HG02884 (cell line): ENCODE measurements around the gene PLRG1.
"Not testable (repeated sequence)": the region's sequence is repeated elsewhere in the genome, so short reads cannot be mapped to it uniquely, and the experiment has no call there.

Experiments used
- ATAC-seq: cut with Tn5 transposase; IDR thresholded peaks from one replicate; pipeline ENCODE4 v1.9.1; 2021; ENCODE audit warnings: mild to moderate bottlenecking, moderate library complexity; ENCODE audit not compliant: unreplicated experiment

PLRG1 gene

DNA sequence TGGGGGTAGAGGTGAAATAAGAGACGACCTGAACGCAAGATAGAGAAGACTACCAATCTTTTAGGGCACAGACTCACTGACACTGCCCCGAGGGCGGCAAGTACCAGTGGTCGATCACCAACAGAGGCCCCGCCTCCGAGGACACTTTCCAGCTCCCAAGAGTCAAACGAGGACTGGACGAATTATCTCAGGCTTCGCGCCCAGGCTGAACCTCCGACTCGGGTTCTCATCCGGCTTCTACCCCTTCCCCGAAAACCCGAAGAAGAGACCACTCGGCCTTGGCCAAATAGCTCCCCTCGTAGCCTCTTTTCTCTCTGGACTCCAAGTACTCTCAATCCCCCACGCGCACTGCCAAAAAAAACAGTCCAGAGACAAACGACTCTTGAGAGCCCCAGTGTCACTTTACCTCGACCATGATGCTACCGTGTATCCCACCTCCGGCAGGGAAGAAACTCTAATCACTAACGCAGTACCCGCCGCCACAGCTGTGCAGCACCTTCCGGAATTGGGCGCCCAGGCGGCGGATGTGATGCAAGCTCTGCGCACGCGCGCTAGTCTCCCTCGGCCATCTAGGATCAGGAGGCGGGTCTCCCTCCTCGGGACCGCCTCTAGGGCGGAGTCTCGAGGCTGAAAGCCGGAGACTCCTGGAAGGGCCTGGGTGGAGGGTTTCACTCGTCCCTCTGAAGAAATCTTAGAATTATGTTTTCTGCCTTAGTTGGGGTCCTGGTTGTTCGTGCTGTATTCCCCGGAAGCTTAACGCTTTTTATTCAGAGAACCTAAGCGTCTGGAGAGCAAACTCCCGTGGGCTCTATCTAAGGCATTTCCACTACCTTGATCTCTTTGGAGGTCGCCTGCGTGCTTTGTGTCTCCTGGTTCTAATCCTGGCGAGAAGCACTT is at the start of gene PLRG1:
TSS of gene PLRG1 (minus strand) at position 507 of the 897 bp plus-strand sequence. CDS start at position 415, 92 bp downstream.
- peak; percentile 97 for ATAC-seq

DNA sequence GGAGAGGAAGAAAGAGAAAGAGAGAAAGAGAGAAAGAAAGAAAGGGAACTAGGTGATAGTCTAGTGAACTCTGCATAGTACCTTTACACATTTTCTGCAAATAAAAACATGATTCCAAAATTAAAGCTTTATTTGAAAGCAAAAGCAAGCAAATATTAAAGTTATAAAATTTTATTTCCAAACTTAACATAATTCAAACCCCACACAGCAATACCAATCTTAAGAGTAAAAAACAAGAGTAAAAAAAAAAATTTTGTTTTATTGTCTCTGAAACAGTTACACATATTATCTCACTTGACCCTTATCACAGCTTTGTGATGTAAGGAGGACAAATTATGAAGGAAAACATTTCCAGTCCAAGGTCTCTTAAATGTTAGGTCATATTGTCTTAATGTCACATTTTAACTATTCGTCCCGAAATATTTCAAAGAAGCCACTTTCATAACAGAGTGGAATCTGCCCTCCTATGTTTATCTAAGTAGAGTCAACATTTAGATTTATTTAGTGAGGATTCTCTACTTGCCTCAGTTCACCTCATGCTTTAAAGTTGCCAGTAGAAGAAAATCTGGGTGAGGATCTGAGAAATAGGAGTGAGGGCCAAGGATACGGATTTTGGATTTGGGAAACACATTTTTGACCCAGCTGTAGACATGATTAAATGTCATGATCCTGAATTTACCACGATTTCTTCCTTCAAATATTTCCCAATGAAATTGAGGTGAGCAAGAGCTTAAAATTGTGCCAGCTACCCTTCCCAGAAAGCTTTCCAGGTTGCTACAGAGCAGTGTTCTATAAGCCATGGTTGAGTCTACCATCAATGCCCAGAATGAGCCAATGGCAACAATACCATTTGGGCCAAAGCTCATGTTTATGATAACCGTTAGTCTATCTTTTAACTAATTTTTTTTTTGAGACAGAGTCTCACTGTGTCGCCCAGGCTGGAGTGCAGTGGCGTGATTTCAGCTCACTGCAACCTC is 47.9 kb upstream of the PLRG1 start:
- no peak for ATAC-seq

DNA sequence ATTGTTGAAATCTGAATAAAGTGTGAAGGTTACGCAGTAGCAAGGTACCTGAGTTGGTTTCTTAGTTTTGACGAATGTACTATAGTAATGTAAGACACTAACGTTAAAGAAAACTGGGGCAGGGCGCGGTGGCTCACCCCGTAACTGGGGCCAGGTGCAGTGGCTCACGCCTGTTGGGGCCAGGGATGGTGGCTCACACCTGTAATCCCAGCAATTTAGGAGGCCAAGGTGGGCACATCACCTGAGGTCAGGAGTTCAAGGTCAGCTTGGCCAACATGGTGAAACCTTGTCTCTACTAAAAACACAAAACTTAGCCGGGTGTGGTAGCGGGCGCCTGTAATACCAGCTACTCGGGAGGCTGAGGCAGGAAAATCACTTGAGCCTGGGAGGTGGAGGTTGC is 47.1 kb upstream of the PLRG1 start:
- ATAC-seq, result not testable (repeated sequence)

DNA sequence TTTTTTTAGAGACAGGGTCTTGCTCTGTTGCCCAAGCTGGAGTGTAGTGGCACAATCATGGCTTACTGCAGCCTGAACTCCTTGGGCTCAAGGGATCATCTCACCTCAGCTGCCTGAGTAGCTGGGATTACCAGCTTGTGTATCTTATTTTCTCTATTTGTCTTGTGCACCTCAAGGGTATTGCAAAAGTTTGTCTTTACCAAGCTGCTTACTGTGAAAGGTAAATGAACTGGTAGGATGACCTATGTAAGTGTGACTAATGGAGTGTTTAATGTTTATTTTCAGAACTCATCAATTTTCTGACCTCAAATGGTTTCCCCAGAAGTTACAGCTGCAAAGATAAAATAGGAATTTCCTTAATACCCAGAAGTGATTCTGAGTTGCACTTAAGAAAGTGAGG is 45.6 kb upstream of the PLRG1 start:
- no peak for ATAC-seq

DNA sequence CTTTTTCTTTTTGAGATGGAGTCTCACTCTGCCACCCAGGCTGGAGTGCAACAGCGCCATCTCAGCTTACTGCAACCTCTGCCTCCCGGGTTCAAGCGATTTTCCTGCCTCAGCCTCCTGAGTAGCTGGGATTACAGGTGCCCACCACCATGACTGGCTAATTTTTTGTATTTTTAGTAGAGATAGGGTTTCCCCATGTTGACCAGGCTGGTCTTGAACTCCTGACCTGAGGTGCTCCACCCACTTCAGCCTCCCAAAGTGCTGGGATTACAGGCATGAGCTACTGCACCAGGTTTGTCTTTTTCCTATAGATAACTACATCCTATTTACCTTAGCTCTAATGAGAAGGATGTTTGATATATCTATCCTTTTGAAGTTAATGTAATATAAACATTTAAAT is 44.1 kb upstream of the PLRG1 start:
- not testable (repeated sequence) for ATAC-seq

DNA sequence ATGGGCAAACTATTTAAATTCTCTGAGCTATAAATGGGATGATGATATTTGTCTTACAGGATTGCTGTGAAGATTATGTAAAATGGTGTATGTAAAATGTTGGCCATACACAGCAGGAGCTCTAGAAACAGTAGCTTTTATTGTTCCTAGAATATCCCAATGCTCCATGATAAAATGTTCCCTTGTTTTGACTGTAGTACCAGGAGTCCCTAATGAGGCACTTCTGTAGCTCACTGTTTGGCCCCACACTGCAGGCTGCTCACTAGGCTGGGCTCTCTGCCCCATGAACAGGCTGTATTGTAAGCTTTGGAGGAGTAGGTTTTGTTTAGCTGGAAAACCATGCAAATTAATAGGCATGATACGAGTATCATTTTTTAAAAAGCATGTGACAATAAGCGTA is 43.7 kb upstream of the PLRG1 start:
- ATAC-seq, result no peak

DNA sequence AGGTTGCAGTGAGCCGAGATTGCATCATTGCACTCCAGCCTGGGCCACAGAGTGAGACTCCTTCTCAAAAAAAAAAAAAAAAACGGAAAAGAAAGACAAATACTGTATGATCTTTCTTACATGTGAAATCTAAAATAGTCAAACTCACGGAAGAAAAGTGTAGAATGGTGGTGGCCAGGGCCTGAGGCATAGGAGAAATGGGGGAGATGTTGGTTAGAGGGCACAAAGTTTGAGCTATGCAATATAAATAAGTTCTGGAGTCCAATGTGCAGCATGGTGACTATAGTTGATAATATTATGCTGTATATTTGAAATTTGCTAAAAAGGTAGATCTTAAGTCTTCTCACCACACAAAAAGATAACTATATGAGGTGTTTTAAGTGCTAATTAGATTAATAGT is 41.7 kb upstream of the PLRG1 start:
- ATAC-seq, result no peak

DNA sequence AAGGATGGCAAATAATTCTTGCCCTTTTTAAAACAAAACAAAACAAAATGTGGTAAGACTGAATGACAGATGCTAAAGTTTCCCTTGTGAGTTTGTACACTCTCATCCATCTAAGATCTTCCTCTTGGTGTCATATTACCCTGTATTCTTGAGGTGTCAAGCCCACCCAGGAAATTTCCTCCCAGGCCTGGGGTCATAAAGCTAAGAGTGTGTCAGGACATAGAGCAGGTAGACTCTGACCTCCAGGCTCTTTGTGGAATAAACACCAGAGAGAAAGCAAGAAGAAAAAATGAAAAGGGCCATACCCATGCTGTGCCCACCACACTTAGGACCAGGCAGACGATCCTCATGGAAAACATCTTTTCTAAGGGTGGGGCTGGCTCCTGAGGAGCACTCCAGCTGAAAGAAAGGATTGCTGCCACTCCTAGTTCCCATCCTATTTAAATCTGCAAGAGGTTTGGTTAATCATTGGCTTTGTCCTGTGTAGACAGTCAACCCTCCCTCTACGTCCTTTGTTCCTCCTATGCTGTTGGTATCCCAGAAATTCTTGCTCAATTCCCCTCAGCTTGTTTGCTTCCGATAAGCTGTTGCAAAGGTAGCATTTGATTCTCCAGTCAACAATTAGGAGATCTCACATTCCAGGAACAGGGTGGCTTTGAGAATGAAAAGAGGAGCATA is 40.3 kb upstream of the PLRG1 start, which contains the start of gene FGA:
TSS of gene FGA (minus strand) at position 414 of the 678 bp plus-strand sequence. CDS start at position 359, 55 bp downstream.
- no peak for ATAC-seq

DNA sequence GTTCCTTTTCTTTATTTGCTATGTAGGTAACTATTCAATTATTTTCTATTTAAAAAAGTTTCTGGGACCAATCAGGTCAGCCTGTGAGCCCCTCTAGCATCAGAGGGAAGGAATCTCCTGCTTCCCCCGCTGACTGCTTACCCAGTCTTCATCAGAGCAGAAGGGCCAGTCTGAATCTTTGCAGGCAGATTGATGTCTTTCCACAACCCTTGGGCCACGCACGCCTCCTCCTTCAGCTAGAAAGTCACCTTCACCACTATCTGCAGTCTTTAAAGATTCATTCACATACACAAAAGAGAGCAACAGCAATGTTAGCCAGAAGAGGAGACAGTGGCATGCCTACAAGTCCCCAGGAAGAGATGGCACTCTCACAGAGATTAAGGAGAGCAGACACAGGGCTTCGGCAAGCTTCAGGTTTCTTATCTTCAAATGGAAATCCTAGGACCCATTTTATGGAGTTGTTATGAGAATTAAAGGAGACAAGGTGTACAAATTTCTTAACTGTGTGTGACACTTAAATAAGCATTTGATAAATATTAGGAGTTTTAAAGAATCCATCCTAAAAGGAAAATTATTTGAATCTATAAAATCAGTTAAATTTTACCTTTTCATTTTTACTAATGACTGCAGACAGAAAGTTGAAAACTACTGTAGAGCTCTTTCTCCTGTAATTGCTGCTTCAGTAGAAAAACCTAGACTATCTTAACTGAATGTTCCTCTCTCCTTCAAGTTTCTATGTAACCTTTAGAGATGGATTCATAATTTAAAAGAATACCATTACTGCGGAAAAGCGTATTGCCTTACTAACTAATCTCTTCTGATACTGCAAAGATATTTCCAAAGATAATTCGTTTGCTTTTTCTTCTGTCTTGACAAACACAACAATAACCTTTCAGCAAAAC is 39.3 kb upstream of the PLRG1 start:
- ATAC-seq, result no peak

DNA sequence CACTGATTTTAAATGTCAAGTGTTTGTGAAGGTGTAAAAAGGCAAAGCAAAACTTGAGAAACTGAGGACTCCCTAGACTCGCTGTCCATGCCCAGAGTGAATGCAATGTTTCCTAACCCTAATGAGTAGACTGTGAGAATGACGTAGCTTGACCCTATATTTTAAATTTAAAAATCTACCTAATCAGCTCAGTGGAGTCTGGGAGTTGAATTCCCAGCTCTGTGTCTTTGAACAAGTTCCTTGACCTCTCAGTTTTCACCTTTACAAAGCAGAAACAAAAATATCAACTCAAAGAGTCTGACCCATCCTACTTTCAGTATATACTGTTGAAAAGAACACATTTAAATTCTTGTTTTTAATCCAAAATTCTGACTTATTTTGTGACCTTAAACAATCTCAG is 38.0 kb upstream of the PLRG1 start:
- ATAC-seq, result no peak

DNA sequence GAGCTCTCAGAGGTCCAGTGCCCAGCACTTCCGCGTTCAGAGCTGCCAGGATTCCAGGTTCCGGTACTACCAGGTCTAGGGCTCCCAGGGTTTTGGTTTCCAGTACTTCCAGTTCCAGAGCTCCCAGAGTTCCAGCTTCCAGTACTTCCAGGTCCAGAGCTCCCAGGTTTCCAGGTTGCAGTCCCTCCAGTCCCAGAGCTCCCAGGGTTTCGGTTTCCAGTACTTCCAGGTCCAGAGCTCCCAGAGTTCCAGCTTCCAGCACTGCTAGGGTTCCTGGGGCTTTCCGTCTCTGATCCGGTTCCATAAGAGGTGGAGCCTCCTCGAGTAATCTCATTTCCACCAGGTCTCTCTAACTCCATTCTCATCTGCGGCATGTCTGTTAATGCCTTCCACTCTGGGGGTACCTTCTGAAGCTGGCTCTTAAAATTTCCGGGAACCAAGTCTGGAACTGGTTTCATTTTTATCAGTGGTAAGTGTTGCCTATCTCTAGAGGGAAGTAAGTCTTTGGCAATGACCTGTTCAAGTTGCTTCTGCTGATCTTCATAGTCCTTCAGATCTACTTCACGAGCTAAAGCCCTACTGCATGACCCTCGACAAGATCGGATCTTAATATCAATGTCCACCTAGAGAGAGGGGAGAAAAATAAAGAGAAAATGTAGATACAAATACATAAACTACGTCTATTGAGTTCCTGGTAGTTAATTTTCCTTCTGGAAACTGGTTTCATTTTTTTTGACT is 36.3 kb upstream of the PLRG1 start:
- no peak for ATAC-seq

DNA sequence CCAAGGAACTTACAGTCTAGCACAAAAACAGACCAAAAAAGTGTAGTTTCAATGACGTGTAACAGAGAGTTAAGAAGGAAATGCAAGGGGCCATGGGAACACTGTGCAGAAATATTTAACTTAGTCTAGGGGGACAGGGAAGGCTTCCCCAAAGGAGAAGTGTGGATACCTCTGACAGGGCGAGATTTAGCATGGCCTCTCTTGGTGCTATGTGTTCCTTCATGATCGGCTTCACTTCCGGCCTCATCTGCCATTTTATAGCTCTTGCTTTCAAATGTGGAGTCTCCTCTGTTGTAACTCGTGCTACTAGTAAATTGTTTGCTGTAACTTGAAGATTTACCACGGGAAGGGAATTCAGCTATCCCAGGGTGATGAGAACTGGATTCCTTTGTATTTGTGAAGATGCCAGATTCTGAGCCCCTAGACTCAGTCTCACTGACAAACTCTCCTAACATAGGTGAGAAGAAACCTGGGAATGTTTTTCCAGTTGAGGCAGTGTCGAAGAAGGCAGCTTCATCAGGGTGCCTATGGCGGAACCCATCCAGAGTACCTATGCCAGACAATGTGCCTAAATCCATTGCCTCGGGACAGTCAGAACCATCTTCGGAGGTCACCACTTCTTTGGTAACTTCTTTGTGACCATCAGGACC is 35.3 kb upstream of the PLRG1 start:
- no peak for ATAC-seq

DNA sequence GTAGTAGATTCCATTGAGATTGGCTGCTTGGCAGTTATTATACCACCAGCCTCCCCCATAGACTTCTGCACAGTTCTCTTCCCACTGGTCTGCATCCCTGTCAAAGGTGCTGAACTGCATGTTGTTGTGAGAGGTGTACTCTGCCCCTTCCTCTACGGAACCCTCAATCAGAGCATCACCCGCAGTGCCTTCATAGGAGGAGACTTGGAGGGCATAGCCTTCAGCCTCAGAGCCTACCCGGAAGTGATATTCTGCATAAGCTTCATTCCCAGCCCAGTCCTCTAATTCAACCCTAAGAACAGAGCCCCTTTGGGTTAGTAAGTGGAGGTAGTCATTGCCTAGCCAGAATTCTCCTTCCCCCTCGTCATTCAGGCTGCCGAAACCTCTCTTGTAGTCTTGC is 34.1 kb upstream of the PLRG1 start:
- ATAC-seq, result no peak

DNA sequence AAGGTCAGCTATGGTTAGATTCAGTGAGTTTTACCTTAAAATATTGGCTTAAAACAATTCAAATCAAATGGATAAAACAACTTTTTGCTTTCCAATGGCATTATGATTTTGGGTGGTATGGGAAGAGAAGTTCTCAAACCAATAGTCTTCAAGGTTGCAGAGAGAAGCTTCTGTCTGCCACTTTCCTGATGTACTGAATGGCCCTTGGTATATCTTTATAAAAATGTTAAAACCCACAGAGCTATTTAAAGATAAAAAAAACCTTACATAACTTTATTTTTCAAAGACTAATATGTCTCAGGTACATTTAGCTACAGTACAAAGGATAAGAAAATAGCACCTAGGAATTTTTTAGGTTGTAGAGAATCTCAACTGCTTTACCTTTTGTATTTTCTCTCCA is 33.5 kb upstream of the PLRG1 start:
- no peak for ATAC-seq

DNA sequence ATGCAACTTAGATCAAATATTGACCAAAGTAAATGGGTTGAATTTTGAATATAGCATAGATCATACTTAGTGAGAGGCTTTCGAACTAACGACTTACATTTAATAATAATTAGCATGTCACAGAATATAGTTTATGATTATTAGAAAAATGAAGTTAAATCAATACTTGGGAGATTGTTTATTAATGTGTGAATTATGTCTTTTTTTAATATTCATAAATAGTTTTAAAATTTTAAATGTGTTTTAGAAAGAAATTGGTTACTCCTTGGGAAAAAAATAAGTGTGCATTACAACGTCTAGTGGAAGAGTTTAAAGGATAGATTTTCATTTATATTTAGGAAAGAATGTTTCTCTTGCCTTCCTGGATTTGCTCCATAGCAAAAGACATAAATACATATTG is 33.0 kb upstream of the PLRG1 start:
- no peak for ATAC-seq

DNA sequence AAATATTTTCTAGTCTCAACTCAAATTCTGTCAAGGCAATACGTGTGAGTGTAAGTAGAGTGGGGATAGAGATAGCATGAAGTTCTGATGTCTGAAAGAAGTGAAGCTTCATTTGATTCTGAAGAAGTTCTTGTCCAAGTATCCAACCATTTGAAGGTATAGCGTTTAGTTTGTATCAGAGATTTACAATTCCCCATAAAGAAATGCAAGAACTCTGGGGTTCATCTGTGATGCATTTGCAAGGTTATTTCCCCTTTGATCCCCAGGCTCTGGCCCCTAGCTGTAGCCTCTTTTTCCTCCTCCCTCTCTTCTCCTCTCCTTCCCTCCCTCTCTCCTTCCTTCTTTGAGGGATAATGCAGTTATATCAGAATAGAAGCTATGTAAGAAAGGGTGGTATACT is 32.5 kb upstream of the PLRG1 start:
- no peak for ATAC-seq

DNA sequence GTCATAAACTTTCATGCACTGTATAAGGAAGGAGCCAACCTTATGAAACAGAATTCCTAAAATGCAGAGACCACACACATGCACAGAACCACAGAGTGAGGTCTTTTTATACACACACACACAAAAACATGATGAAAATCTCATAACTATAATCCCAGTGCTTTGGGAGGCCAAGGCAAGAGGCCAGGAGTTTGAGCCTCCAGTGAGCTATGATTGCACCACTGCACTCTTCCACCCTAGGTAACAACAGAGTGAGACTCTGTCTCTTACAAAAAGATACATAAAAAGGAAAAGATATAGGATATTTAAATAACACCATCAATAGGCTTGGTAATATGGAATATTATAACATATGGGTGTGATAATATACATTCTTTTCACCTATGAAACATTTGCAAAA is 29.7 kb upstream of the PLRG1 start:
- ATAC-seq, result no peak

DNA sequence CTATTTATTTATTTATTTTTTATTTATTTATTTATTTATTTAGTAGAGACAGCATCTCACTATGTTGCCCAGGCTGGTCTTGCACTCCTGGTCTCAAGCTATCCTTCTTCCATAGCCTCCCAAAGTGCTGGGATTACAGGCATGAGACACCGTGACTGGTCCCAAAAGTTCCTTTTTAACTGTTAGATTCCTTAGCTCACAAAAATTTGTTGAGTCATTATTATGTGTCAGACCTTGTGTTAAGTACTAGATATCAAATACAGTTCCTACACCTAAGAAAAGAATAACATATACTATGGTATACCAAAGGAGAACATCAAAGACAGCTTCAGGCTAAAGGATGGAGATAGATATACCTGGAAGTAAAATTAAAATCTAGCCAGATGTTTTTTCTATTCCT is 28.7 kb upstream of the PLRG1 start:
- no peak for ATAC-seq

DNA sequence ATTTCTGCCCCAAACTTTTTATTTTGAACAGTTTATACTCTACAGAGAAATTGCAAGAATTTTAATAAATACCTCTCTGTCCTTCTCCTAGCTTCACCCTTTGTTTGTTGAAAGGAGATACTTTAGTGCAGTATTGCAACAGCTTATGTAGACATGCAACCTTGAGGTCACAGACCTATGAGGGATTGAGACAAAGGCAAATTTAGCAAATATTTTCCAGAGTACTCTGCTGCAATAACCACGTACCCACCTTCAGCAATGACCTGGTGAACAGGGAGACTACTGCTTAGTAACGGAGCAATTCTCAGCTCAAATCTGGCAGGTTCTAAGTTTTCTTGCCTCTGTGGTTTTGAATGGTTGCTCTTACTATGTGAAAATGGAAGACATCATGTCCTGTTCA is 27.1 kb upstream of the PLRG1 start:
- ATAC-seq, result no peak
